SU-DHL-6 (cell line): ENCODE results near the gene HPCAL4.

Source experiments
- H2AFZ ChIP-seq: fragments of 200-600 bp; sonication (generic); 2 replicates; pipeline ENCODE4 v1.6.1; 2014; ENCODE audit warnings: low read depth, mild to moderate bottlenecking, moderate library complexity, mixed read lengths, antibody characterized with exemption, low read length; ENCODE audit not compliant: severe bottlenecking
- H3F3A ChIP-seq: fragments of 200-600 bp; shearing (Covaris generic); 2 replicates; pipeline ENCODE4 v1.6.0; 2016; ENCODE audit warnings: antibody characterized with exemption, mild to moderate bottlenecking; ENCODE audit not compliant: insufficient read depth
- H3K27ac ChIP-seq: fragments of 200-600 bp; sonication (generic); 2 replicates; pipeline ENCODE4 v1.5.1; 2016; ENCODE audit warnings: low read depth, mild to moderate bottlenecking, low read length, moderate library complexity, mixed read lengths
- H3K27me3 ChIP-seq: fragments of 200-600 bp; sonication (generic), shearing (Covaris generic); 2 replicates; pipeline ENCODE4 v1.6.0; 2014; ENCODE audit warnings: mild to moderate bottlenecking, low read length
- H3K36me3 ChIP-seq: fragments of 200-600 bp; sonication (generic); 2 replicates; pipeline ENCODE4 v1.6.1; 2014; ENCODE audit warnings: mild to moderate bottlenecking, low read length, mixed read lengths
- H3K4me2 ChIP-seq: fragments of 300-600, 200-600 bp; shearing (Covaris generic), sonication (generic); 2 replicates; pipeline ENCODE4 v1.6.0; 2014; ENCODE audit warnings: low read length, low read depth, mild to moderate bottlenecking; ENCODE audit not compliant: poor library complexity, severe bottlenecking
- H3K4me3 ChIP-seq: fragments of 200-600 bp; sonication (generic); 2 replicates; pipeline ENCODE4 v1.5.1; 2014; ENCODE audit warnings: antibody characterized with exemption, low read length, mild to moderate bottlenecking, mixed read lengths; ENCODE audit not compliant: insufficient read depth, poor library complexity, severe bottlenecking
- H3K79me2 ChIP-seq: fragments of 200-600 bp; sonication (generic); 2 replicates; pipeline ENCODE4 v1.6.1; 2014; ENCODE audit warnings: mild to moderate bottlenecking, low read length, moderate library complexity; ENCODE audit not compliant: insufficient read depth
- H3K9ac ChIP-seq: fragments of 200-600 bp; sonication (generic); 2 replicates; pipeline ENCODE4 v1.7.0; 2014; ENCODE audit warnings: mild to moderate bottlenecking, low read length
- H3K9me2 ChIP-seq: fragments of 200-600 bp; sonication (generic); replicated peaks from 2 replicates; pipeline ENCODE4 v1.6.1; 2014; ENCODE audit warnings: low read length; ENCODE audit not compliant: insufficient read depth
- H3K9me3 ChIP-seq: fragments of 200-600 bp; sonication (generic); 2 replicates; pipeline ENCODE4 v1.6.1; 2014; ENCODE audit warnings: low read length, mixed read lengths; ENCODE audit not compliant: insufficient read depth
- H4K20me1 ChIP-seq: fragments of 200-600 bp; sonication (generic); 2 replicates; pipeline ENCODE4 v1.6.1; 2014; ENCODE audit warnings: low read depth, mild to moderate bottlenecking, antibody characterized with exemption, low read length, moderate library complexity, mixed read lengths
- EZH2phosphoT487 ChIP-seq: fragments of 200-600 bp; sonication (generic), shearing (Covaris generic); conservative IDR thresholded peaks from 2 replicates; pipeline ENCODE4 v1.6.1; 2018; ENCODE audit warnings: mild to moderate bottlenecking, antibody characterized with exemption, low read length, moderate library complexity, mixed read lengths
- TF ChIP-seq, protein P1 (sequence below): fragments of 200-600 bp; sonication (generic); IDR thresholded peaks from one replicate; pipeline ENCODE4 v1.5.1; 2017; ENCODE audit warnings: antibody characterized with exemption, mild to moderate bottlenecking, low read length, moderate library complexity; ENCODE audit not compliant: insufficient read depth, poor library complexity, severe bottlenecking

The HPCAL4 gene

DNA sequence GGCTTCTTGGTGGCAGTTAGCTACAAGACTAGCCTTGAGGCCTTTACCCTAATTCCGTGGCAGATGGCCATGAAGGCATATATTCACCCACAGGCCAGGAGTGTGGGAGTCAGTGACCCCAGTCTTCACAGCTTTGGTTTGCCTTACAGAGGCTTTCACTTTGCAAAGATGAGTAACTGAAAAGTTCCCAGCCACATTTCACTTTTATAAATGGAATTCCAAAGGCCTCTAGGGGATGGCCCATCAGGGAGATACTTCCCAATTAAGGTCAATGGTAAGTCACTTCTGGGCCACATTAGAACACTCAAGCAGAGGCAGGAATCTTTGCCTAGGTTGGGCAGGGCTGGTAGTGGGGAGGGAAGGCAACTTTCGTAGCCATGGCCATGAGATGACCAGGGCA, 38.7 kb downstream of the HPCAL4 start:
- no peaks in the 10 kb centered on the region for H4K20me1 ChIP-seq
- no peak overlapping the region for H3K4me3 ChIP-seq
- no peaks in the 10 kb centered on the region for H3K79me2 ChIP-seq
- H3K36me3 ChIP-seq, result no peaks in the 10 kb centered on the region
- H3K27me3 ChIP-seq, result no peaks in the 10 kb centered on the region
- no peak overlapping the region for H3K4me2 ChIP-seq
- H3K27ac ChIP-seq, result no peak overlapping the region
- H3K9me3 ChIP-seq, result no peaks in the 10 kb centered on the region
- H3K9ac ChIP-seq, result no peak overlapping the region
- no peak overlapping the region for H2AFZ ChIP-seq
- no peaks in the 10 kb centered on the region for H3K9me2 ChIP-seq
- no peaks in the 10 kb centered on the region for H3F3A ChIP-seq
- TF ChIP-seq, protein P1, sequence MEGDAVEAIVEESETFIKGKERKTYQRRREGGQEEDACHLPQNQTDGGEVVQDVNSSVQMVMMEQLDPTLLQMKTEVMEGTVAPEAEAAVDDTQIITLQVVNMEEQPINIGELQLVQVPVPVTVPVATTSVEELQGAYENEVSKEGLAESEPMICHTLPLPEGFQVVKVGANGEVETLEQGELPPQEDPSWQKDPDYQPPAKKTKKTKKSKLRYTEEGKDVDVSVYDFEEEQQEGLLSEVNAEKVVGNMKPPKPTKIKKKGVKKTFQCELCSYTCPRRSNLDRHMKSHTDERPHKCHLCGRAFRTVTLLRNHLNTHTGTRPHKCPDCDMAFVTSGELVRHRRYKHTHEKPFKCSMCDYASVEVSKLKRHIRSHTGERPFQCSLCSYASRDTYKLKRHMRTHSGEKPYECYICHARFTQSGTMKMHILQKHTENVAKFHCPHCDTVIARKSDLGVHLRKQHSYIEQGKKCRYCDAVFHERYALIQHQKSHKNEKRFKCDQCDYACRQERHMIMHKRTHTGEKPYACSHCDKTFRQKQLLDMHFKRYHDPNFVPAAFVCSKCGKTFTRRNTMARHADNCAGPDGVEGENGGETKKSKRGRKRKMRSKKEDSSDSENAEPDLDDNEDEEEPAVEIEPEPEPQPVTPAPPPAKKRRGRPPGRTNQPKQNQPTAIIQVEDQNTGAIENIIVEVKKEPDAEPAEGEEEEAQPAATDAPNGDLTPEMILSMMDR, result no peak
- TF ChIP-seq EZH2phosphoT487, result no peak

DNA sequence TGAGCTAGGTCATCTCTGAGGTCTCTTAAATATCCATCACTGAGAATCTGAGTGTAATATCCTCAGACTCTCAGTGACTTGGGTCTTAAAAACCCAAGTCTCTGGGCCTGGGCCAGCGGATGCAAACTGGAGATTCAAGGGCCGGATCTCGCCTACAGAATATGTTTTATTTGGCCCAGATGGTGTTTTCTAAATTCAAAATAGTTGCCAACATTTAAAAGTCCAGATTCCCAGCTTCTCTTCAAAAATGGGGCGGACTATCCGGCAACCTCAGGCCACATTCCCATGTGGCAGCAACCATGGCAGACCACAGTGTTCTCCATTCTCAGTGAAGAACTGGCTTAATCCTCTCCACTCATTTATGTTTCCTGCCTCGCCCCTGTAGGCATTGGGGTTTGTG, 39.1 kb downstream of the HPCAL4 start:
- no peaks in the 10 kb centered on the region for H3F3A ChIP-seq
- H4K20me1 ChIP-seq, result no peaks in the 10 kb centered on the region
- no peaks in the 10 kb centered on the region for H3K9me3 ChIP-seq
- no peak overlapping the region for H3K4me3 ChIP-seq
- no peak overlapping the region for H3K4me2 ChIP-seq
- TF ChIP-seq EZH2phosphoT487, result no peak
- TF ChIP-seq, protein P1, result no peak
- H3K9me2 ChIP-seq, result no peaks in the 10 kb centered on the region
- no peaks in the 10 kb centered on the region for H3K79me2 ChIP-seq
- H2AFZ ChIP-seq, result no peak overlapping the region
- H3K9ac ChIP-seq, result no peak overlapping the region
- H3K27ac ChIP-seq, result no peak overlapping the region
- H3K27me3 ChIP-seq, result no peaks in the 10 kb centered on the region
- no peaks in the 10 kb centered on the region for H3K36me3 ChIP-seq

DNA sequence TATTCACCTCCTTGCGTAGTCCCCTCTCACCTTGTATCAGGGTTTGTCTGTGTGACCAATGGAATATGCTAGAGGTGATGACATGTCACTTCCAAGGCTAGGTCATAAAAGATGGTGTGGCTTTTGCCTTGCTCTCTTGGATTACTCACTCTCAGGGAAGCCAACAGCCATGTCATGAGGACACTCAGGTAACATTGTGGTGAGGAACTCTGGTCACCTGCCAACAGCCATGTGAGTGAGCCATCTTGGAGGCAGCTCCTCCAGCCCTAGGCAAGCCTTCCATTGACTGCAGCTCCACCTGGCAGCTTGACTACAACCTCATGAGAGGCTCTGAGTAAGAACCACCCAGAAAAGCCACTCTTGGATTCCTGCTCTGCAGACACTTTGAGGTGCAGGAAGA, 40.8 kb downstream of the HPCAL4 start:
- Histone ChIP-seq H3K9me3 (no peaks in the 10 kb centered on the region), H3K4me2 (no peak overlapping the region), H3K36me3 (no peaks in the 10 kb centered on the region), H3K79me2 (no peaks in the 10 kb centered on the region), H2AFZ (no peak overlapping the region), H3K9me2 (no peaks in the 10 kb centered on the region), H3K27ac (no peak overlapping the region), H3K27me3 (no peaks in the 10 kb centered on the region), H3F3A (no peaks in the 10 kb centered on the region), H3K9ac (no peak overlapping the region), H3K4me3 (no peak overlapping the region), H4K20me1 (no peaks in the 10 kb centered on the region)
- TF ChIP-seq EZH2phosphoT487, result no peak
- TF ChIP-seq, protein P1, result no peak
